RPMI7951 (cell line): ENCODE results near the gene MAL. TPM values are rescaled to one million over a fixed set of nuclear protein-coding genes. Genes with fewer than 3 reads are reported as not detected.

ENCODE experiments used
- DNase-seq: peaks from one replicate; pipeline ENCODE4 v3.0.0-alpha.2; 2012; ENCODE audit warnings: low read depth
- total RNA-seq: library from RNA; depleted of rRNA; stranded (reverse); fragments of >200 nt; shearing (Covaris generic); gene quantifications from 2 replicates; pipeline ENCODE4 v1.2.3, GENCODE V29; 2014; rRNA removed

MAL gene
- not detected in 2 replicates for total RNA-seq

GRCh38 chr2:95025406-95026319 is at the start of gene MAL:
TSS of gene MAL (plus strand) at chr2:95025708. CDS start at chr2:95025793, 85 bp downstream.
- no peak for DNase-seq

GRCh38 chr2:94977826-94978225 is 47.7 kb upstream of the MAL start:
- DNase-seq = no peak

GRCh38 chr2:94978917-94979316 is 46.6 kb upstream of the MAL start:
- DNase-seq = no peak

- DNase-seq = no peak
These were observed 45.8 kb upstream of the MAL start for GRCh38 chr2:94979406-94980375.

- no peak for DNase-seq
These were observed 45.1 kb upstream of the MAL start for GRCh38 chr2:94980406-94980805.

- DNase-seq = no peak
These were observed 43.4 kb upstream of the MAL start for GRCh38 chr2:94982156-94982555.

- peak; percentile 25 for DNase-seq
These were observed 42.8 kb upstream of the MAL start for GRCh38 chr2:94982675-94983074.

- no peak for DNase-seq
These were observed 40.4 kb upstream of the MAL start for GRCh38 chr2:94984964-94985575.

- no peak for DNase-seq
These were observed 39.9 kb upstream of the MAL start for GRCh38 chr2:94985636-94986035.

GRCh38 chr2:94986392-94986963 is 39.0 kb upstream of the MAL start:
- peak; percentile 56 for DNase-seq

- no peak for DNase-seq
These were observed 38.2 kb upstream of the MAL start for GRCh38 chr2:94987074-94988020.

GRCh38 chr2:94990956-94991355 is 34.6 kb upstream of the MAL start:
- no peak for DNase-seq

- DNase-seq = no peak
These were observed 33.1 kb upstream of the MAL start for GRCh38 chr2:94992360-94992759.

GRCh38 chr2:94993176-94994062 is 32.1 kb upstream of the MAL start:
- no peak for DNase-seq

- no peak for DNase-seq
These were observed 31.2 kb upstream of the MAL start for GRCh38 chr2:94994063-94994913.

GRCh38 chr2:94994914-94995552 is 30.5 kb upstream of the MAL start:
- no peak for DNase-seq

- DNase-seq = no peak
These were observed 29.8 kb upstream of the MAL start for GRCh38 chr2:94995553-94996304.
